LNCaP clone FGC (cell line): Measurements from ENCODE around the gene EPHA4.

Source experiments
- DNase-seq: peaks from one replicate; pipeline ENCODE4 v3.0.0-alpha.2; 2011; ENCODE audit warnings: low read depth
- H3K4me3 ChIP-seq: 2 replicates; pipeline ENCODE4 v1.5.1; 2011; ENCODE audit warnings: mild to moderate bottlenecking, low read depth, low read length, control low read depth
- TF ChIP-seq, protein P1 (sequence below): IDR thresholded peaks from 2 replicates; pipeline ENCODE4 v1.5.1; 2012; ENCODE audit warnings: mild to moderate bottlenecking; ENCODE audit not compliant: control insufficient read depth, insufficient read depth; ENCODE audit errors: extremely low read depth

The EPHA4 gene

DNA sequence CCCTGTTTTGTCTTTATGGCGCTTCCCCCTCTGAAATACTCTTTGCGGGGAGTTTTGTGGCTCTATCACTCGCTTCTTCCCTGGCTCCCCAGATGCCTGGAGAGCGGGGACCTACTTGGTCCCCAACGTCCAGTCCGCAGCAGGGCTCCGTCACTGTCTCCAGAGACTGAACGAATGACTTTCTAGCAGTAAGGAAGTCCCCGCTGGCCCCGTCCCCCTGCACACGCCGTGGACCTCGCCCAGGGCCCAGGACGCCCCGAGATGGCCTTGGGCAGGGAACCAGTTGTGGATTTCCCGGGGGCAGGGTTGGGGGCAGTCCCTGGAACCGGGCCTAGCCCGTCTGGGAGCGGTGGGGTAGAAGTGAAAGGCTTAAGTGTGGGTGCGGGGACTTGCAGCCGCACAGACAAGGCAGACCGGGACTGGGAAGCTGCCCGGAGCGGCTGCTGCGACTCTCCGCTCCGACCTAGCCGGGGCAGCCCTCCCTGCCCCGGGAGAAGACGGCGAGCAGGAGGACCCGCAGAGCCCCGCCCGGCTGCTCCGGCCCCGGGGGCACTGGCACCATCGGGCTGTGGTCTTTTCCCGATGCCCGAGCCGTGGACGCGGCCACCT, 821 bp upstream of the EPHA4 start:
- TF ChIP-seq, protein P1, sequence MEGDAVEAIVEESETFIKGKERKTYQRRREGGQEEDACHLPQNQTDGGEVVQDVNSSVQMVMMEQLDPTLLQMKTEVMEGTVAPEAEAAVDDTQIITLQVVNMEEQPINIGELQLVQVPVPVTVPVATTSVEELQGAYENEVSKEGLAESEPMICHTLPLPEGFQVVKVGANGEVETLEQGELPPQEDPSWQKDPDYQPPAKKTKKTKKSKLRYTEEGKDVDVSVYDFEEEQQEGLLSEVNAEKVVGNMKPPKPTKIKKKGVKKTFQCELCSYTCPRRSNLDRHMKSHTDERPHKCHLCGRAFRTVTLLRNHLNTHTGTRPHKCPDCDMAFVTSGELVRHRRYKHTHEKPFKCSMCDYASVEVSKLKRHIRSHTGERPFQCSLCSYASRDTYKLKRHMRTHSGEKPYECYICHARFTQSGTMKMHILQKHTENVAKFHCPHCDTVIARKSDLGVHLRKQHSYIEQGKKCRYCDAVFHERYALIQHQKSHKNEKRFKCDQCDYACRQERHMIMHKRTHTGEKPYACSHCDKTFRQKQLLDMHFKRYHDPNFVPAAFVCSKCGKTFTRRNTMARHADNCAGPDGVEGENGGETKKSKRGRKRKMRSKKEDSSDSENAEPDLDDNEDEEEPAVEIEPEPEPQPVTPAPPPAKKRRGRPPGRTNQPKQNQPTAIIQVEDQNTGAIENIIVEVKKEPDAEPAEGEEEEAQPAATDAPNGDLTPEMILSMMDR: no peak
- peak overlapping the region; percentile 44 for H3K4me3 ChIP-seq
- DNase-seq: no peak

DNA sequence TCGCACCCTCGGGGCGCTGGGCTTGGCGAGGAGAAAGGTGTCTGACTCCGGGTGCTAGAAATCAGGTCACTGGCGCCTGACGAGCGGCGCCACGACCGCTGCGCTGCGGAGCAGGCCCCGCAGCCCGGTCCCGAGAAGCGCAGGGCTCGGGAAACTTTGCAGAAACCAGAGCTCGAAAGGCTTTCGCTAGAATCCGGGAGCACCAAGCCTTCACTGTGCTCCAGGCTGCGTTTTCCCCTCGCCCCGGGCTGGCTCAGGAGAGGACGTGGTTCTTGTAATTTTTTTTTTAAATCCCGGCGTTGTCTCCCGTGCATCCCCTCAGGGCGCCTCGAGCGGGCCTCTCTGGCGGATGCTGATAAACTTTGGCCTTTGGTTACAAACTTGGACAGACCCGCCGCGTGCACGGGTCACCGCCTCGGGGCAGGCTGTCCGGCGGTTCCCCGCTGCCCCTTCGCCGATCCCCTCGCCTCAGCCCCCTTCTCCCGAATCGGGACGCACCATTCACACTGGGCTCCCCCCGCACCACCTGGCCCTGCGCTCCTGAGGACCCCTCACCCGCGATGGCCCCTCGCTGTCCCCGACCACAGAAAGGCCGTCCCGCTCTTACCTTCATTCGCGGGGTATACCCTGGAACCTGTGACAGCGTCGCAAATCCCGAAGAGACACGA, 419 bp downstream of the EPHA4 start:
- TF ChIP-seq, protein P1: no peak
- DNase-seq: no peak
- peak overlapping the region; percentile 27 for H3K4me3 ChIP-seq

DNA sequence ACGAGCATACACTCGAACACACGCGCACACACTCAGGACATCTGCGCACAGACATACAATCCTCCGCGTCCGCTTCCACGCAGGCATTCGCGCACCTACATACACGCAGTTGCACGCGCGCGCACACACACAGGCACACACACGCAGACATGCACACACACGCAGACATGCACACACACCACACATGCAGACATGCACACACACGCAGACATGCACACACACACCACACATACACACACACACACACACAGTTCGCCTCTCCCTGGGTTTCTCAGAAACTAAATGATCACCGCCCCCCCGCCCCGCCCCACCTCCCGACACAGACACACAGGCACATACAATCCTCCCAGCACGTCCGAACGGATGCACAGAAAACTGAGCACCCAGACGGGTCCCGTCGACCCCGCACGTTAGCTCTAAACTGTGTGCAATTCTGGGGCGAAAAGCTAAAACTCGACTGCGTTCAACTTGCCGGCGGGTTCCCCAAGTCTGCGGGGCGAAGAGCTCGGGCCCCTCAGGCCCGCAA, 1.0 kb downstream of the EPHA4 start:
- DNase-seq: no peak
- no peak overlapping the region for H3K4me3 ChIP-seq
- TF ChIP-seq, protein P1: no peak

DNA sequence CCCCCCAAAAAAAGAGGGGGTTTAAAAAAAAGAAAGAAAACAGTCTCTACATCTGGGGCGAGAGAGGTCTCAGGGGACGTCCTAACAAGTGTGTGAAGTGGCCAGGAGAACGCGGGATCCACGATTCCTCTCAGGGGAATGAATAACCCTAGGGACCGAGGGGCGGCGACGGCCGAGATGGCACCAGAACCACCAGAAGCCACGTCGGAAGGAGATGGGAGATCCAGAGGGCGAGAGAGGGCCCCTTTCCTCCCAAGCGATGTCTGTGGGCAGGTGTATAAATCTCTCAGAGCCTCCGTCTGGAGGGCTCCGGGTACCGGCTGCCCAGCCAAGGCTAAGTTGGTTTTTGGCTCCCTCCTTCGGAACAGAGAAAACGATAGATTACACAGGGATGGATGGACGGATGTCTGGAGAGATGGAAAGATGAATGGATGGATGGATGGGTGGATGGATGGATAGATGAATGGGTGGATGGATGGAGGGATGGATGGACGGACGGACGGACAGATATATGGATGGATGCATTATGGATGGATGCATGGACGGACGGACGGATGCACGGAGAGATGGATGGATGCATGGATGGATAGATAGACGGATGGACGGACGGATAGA, 1.7 kb downstream of the EPHA4 start:
- no peak overlapping the region for H3K4me3 ChIP-seq
- no peak for DNase-seq
- TF ChIP-seq, protein P1: no peak

DNA sequence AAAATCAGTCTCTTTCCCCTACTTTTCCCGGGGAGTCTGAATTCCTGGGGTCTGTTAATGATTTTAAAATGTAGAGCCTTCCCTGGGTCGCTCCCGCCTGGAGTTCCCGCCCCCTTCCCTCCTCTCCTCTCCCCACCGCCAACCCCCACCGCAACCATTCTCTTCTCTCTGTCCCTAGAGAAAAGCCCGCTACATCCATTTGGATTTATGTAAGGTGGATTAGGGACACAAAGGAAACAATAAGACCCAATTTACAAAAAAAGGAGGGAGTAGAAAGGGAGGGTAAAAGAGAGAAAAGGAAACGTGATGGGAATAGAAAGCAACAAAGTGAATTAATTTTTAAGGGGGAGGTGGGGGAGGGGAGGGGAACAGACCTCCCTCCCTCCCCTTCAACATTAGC, 2.2 kb downstream of the EPHA4 start:
- no peak overlapping the region for H3K4me3 ChIP-seq
- DNase-seq: no peak

DNA sequence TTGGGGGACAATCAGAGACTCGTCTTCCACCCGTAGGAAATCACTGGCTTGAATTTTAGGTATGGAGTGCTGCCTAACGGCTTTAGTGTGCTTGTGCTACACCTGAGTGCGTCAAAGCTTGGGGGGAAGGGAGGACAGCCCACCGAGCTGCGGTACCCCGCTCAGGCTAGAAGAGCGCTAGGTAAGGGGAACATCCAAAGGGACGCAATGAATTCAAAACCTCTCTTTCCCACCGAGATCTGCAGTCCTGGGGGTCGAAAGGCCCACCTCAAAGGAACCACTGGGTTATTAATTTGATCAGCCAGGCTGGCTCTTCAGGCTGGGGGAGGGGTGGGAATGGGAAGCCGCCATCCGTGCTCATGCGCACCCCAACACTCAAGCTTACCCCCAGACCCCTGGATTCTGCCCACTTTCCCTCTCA, 2.7 kb downstream of the EPHA4 start:
- no peak for DNase-seq
- H3K4me3 ChIP-seq: no peak overlapping the region
- TF ChIP-seq, protein P1: no peak

More for the DNA sequence above, 2.2 kb downstream of the EPHA4 start:
- TF ChIP-seq, protein P1: no peak
